CD4-positive, alpha-beta T cell treated with Interleukin-4 for 4 hours (primary cell): Measurements from ENCODE around the gene GPR158.
"Not testable (repeated sequence)": the region's sequence is repeated elsewhere in the genome, so short reads cannot be mapped to it uniquely, and the experiment has no call there.

Experiments used
- DNase-seq: peaks from one replicate; pipeline ENCODE4 v3.0.0-alpha.2; 2020

Gene GPR158

GRCh38 chr10:25317596-25318211 is 142.9 kb downstream of the GPR158 start:
- not testable (repeated sequence) for DNase-seq

GRCh38 chr10:25327273-25327672 is 152.5 kb downstream of the GPR158 start:
- no peak for DNase-seq

- no peak for DNase-seq
These were observed 153.6 kb downstream of the GPR158 start for GRCh38 chr10:25328361-25328760.

GRCh38 chr10:25329587-25329986 is 154.8 kb downstream of the GPR158 start:
- not testable (repeated sequence) for DNase-seq

- DNase-seq = no peak
These were observed 159.6 kb downstream of the GPR158 start for GRCh38 chr10:25334445-25334844.

DNA sequence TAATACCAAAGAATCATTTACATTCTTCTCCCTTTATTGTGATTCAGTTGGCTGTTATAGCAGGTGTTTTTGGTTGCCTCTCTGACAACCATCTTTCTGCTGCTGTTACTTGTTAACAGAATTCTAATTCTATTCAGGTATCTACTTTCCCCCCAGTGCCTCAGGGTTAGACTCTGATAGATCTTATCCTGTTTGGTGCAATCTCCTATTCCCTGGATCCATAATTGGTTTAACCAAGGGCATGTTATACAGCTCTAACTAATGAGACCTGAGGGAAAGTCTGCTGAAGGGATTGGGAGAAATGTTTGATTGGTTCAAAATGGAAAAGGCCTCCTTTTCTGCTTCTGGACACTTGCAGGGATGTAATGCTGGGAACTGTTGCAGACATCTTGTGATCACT is 161.5 kb downstream of the GPR158 start:
- DNase-seq = no peak

DNA sequence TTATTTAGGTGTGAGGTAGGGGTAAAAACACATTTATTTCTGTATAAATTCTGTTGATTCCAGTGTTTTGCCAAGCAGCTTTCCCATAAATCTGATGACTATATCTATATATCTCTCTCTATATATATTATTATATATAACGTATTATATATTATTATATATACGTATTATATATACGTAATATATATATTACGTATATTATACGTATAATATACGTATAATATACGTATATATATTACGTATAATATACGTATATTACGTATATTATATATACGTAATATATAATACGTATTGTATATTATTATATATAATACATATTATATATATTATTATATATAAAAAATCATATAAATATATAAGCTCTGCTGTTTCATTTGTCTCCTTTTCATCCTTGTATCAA is 163.5 kb downstream of the GPR158 start:
- DNase-seq = no peak

DNA sequence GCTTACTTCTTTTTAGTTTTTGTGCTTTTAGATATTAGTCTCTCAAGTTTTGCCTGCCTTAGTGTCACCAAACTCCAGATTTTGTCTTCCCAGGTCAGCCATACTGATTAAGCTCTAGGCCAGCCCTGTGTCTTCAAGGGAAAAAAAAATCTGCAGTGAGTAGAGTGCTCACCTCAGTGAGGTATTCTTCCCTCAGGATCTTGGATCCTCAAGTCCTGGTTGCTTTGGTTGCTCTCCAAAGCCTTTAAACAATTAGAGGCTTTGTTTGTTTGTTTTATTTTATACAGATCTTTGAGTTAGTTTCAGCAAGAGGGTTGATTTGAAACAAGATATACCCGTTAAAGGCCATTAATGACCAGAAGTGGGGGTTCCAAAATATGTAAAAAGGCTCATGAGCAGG is 165.2 kb downstream of the GPR158 start:
- no peak for DNase-seq

DNA sequence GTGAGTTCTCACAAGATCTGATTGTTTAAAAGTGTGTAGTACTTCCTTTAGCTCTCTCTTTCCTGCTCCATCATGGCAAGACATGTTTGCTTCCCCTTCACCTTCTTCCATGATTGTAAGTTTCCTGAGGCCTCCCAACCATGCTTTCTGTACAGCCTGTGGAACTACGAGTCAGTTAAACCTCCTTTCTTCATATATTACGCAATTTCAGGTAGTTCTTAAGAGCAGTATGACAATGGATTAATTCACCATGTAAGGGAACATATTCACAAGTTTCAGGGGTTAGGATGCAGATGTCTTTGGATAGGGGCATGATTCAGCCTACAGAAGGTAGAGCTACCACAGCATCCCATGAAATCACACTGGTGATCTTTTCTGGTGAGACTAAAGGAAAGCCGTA is 174.7 kb downstream of the GPR158 start:
- DNase-seq = no peak

- DNase-seq = no peak
These were observed 181.8 kb downstream of the GPR158 start for GRCh38 chr10:25356609-25357008.

DNA sequence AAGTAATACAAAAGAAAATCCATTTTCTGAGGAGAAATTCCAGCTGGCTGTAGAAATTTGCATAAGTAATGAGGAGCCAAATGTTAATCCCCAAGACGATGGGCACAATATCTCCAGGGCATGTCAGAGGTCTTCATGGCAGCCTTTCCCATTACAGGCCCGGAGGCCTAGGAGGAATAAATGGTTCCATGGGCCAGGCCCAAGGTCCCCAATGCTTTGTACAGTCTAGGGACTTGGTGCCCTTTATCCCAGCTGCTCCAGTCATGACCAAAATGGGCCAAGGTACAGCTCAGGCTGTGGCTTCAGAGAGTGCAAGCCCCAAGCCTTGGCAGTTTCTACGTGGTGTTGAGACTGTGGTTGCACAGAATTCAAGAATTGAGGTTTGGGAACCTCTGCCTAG is 182.5 kb downstream of the GPR158 start:
- DNase-seq = no peak

GRCh38 chr10:25382029-25382810 is 207.4 kb downstream of the GPR158 start:
- no peak for DNase-seq

GRCh38 chr10:25382901-25383300 is 208.1 kb downstream of the GPR158 start:
- not testable (repeated sequence) for DNase-seq

DNA sequence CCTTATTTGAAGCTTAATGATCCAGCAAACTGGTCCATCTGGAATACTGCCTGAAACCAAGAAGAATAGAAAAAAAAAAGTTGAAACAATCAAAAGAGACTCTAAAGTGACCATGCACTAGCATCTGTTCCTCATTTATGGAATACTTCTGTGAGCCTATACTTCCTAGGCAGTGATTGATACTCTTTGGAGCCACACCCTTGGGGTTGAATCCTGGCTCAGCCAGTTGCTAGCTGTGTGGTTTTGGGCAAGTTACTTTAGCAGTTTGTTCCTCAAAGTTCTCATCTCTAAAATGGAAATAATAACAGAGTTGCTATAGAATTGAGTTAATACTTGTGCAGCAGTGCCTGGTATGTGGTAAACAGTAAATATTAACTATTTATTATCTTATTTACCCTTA is 208.9 kb downstream of the GPR158 start:
- no peak for DNase-seq

DNA sequence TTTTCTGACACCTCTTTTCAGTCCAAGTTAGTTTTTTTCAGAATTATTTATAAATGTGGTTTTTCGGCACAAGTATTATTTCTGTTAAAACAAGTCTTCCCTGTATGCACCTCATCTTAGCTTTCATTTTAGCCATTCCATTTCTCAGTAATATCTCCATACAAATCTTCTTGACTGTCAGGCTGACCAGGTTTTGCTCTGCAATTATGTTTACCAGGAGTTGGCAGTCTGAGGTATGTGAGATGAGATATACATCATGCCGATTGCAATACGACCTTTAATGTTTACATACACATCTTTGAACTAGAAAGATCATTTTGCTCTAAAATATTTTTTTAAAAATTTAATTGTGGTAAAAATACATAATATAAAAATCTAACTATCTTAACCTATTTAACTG is 209.8 kb downstream of the GPR158 start:
- no peak for DNase-seq

DNA sequence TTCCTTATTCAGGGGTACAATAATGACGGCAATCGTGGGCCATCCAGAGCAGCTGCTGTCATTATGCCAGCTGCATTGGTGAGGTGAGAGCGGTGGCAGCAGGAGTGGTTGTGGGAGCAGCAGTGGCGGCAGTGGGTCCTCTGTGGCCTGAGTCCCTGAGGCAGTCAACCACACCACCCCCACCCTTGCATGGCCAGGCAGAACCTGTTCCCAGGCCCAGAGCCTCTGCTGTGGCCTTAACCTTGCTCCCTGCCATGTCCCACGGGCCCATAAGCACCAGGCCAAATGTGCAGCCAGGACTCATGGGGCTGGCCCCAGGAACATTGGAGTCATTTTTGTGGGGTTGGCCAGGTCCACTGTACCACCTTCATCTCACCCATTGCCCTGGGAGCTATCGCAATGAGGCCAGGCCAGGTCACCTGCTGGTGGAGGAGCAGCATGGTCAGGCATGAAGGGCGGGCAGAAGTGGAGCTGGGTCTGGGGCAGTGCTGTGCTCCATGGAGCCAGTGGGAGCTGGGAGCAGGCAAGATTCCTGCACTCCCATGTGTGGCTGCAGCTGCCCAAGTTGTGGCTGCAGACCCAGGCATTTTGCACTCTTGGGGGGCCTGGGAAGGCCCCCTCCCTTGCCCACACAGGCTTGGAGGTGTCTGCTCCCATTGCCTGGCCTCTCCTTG is 213.5 kb downstream of the GPR158 start:
- no peak for DNase-seq

DNA sequence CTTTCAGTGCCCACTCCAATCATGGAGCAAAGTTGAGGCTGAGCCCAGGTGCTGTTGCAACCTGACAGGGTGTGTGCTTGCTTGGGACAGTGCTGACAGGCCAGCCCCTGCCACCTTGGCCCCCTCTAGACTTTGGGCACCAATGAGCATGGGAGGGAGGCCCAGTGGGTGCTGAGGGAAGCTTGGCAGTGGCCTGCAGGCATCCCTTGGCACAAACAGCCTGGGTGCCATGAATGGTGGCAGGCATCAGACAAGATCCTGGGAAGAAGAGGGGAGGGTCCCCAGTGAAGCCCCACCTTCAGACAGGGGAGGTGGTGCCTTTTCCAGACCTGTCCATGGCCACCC is 214.0 kb downstream of the GPR158 start:
- DNase-seq = no peak

GRCh38 chr10:25390733-25391132 is 215.9 kb downstream of the GPR158 start:
- DNase-seq = no peak

DNA sequence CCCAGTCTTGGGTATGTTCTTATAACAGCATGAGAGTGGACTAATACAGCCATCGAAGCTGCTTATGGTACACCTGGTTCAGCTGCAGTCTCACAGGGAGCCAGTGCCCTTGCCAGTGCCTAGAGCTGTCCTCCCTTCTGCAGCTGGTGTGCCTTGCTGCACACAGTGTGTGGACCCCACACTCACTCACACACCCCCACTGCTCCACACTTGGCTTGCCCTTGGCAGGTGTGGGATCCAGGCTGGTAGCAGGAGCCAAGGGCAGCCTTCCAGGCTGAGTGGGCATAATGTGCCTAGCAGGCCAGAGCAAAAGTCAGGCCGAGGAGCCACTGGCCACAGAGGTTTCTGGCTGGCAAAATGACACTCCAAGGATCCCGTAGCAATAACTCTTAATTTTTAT is 217.3 kb downstream of the GPR158 start:
- DNase-seq = no peak

DNA sequence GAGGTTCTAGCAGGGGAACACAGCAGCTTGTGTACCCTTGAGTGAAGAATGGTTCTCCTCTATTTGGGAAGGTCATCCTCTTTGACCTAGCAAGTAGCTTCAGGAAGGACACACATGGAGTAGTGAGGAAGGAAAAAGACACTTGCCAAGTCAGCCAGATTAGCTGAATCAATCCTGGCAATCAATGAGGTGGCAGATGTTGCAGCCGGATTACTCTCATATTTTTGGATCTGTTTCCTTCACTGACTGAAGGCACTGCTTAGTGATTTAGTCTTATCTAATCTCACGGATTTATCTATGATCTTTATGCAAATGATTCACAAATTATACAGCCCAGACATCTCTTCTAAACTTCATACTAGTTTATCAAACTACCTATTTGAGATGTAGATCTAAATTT is 218.8 kb downstream of the GPR158 start:
- no peak for DNase-seq

- DNase-seq = no peak
These were observed 223.9 kb downstream of the GPR158 start for GRCh38 chr10:25398680-25399079.

DNA sequence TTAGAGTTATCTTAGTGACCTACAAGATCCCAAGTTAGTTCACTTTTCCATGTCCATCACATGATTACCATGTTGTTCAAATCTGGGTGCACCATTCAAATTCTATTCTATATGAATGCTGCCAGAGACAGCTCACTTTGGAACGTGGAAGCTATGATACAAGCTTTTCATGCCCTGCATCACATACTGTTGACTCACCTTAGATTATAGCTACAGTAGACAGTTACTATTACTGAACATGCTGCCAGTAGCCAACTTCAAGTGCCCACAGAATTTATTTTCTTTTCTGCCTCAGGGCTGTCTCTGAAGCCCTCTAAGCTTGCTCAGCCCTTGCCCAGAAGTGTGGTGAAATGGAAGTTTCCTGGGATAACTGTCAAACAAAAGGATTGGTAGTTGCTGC is 231.1 kb downstream of the GPR158 start:
- no peak for DNase-seq

DNA sequence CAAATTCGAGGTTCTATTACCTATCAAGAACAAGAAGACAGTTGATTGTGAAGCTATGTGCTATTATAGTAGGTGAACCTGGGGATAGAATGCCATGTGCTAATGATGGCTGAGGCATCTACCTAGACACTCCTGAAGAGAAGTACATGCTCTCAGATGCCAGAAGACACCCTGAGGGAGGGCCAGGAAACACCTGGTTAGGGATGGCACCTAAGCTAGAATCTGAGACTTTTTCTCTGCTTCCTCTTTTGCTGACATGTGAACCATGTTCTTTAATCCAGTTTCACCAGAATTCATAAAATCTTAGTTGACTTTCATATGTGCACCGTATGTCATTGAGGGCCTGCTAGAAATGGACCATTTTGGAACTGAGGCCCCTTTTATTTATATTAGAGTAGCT is 242.8 kb downstream of the GPR158 start:
- DNase-seq = no peak

DNA sequence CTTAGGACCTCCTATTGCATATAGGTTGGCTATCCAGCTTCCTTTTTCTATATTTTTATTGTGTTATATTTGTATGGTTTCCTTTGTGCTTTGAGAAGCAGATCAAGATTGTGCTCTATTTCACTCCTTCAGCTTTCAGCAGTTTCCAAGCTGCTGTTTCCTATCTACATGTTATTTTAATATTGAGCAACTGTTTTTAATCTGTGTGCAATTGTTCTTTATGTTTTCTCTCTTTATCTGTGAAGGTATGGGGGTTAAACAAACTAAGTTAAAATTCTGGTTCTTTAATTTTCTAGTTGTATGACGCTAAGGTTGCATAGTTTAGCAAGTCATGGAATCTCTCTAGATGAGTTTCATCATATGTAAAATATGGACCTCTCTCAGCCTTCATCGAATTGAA is 251.0 kb downstream of the GPR158 start:
- no peak for DNase-seq
